ENCODE data around the gene MATN3.

MATN3 gene

DNA sequence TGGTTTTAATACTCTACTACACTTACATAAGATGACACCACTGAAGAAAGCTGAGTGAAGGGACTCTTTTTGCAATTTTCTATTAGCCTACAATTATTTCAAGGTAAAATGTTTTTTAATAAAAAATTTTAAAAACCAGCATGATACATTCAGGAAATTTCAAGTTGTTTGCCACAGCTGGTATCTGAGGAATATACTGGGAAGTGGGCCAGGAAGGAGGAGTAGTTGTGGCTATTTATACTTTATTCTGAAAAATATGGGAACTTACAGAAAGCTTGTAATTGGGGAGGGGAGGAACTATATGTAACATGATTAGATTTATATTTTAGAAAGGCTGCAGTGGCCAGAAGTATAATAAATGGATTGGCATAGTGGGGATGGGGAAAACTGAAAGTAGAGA is 63.4 kb downstream of the MATN3 start:
- no peak overlapping the region for H3K27ac ChIP-seq (ENCODE audit: low read depth, low read length)
- H3K4me1 ChIP-seq (ENCODE audit: insufficient read depth, low read length), result no peaks in the 10 kb centered on the region
- H3K9me3 ChIP-seq (ENCODE audit: low read length), result no peaks in the 10 kb centered on the region
- H3K9ac ChIP-seq (ENCODE audit: low read length), result no peak overlapping the region
- no peaks in the 10 kb centered on the region for H3K27me3 ChIP-seq (ENCODE audit: control insufficient read depth in 1 of 2, insufficient read depth in 2 of 2, low read length in 2 of 2)
- peaks cover 18% of the 10 kb centered on the region for H3K36me3 ChIP-seq (ENCODE audit: insufficient read depth, low read length)
- H3K4me3 ChIP-seq (ENCODE audit: low read depth in 1 of 2, low read length in 2 of 2), result no peak overlapping the region

DNA sequence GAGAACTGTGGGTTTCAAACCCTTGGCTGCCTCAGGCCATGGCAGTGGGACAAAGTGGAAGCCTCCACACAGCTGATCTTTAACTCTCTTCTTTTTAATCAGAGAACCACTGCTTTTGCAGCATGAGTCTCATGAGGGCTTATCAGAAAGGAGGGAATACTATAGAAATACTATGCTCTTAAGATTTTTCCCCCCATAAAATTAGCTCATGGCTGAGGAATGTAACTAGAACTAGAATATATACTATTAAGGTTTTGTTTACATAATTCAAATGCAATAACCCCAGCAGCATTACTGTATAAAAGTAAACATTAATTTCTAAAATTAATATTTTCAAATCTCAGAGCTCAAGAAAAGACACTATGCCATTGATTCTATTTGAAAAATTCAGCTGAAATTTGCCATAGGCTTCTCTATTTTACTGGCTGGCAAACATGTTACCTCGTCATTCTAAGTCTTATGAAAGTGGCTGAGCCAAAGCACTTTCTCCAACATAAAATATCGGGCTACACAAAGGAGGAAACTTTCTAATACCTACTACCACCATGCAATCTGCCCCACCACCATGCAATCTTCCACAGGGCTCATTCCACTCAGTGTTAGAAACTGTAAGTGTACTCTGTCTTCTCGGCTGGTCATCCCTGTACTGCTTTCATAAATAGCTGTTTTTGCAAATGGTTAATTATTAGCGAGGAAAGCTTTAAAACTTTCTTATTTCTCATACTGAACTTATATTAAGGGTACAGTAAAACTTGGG is 65.1 kb downstream of the MATN3 start:
- H3K9ac ChIP-seq (ENCODE audit: low read length), result no peak overlapping the region
- H3K27ac ChIP-seq (ENCODE audit: low read depth, low read length), result no peak overlapping the region
- no peaks in the 10 kb centered on the region for H3K27me3 ChIP-seq (ENCODE audit: control insufficient read depth in 1 of 2, insufficient read depth in 2 of 2, low read length in 2 of 2)
- H3K4me3 ChIP-seq (ENCODE audit: low read depth in 1 of 2, low read length in 2 of 2), result no peak overlapping the region
- no peaks in the 10 kb centered on the region for H3K4me1 ChIP-seq (ENCODE audit: insufficient read depth, low read length)
- H3K9me3 ChIP-seq (ENCODE audit: low read length), result no peaks in the 10 kb centered on the region
- peaks cover 19% of the 10 kb centered on the region for H3K36me3 ChIP-seq (ENCODE audit: insufficient read depth, low read length)

DNA sequence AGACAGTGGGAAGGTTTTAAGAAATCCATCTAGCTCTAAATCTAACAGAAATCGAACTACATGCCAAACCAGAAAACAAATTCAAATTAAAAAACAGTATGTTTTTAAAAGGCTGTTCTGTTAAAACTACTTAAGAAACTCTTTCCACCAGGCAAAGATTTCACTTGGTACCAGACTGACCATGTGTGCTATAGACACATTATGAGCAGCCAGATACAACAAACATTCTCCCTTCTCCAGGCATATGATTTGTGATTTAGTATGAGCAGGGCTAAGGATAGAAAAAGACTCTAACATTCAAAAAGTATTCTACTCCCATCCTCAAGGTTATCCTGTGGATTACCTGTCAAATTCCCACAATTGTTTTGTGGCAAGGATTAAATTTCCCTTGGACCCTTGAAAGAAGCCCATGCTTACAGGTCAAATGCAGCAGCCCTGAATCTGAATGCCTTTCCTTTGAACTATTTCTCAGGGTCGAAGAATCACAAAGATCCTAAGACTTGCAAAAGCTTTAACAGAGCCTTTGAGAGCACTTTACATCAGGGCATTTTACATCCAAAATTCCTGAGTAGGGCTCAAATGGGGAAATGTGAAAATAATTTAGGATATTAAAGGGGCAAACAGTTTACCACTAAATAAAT is 68.1 kb downstream of the MATN3 start:
- peaks cover 12% of the 10 kb centered on the region for H3K36me3 ChIP-seq (ENCODE audit: insufficient read depth, low read length)
- no peak overlapping the region for H3K27ac ChIP-seq (ENCODE audit: low read depth, low read length)
- no peak overlapping the region for H3K9ac ChIP-seq (ENCODE audit: low read length)
- no peaks in the 10 kb centered on the region for H3K27me3 ChIP-seq (ENCODE audit: control insufficient read depth in 1 of 2, insufficient read depth in 2 of 2, low read length in 2 of 2)
- no peaks in the 10 kb centered on the region for H3K4me1 ChIP-seq (ENCODE audit: insufficient read depth, low read length)
- no peaks in the 10 kb centered on the region for H3K9me3 ChIP-seq (ENCODE audit: low read length)
- no peak overlapping the region for H3K4me3 ChIP-seq (ENCODE audit: low read depth in 1 of 2, low read length in 2 of 2)

DNA sequence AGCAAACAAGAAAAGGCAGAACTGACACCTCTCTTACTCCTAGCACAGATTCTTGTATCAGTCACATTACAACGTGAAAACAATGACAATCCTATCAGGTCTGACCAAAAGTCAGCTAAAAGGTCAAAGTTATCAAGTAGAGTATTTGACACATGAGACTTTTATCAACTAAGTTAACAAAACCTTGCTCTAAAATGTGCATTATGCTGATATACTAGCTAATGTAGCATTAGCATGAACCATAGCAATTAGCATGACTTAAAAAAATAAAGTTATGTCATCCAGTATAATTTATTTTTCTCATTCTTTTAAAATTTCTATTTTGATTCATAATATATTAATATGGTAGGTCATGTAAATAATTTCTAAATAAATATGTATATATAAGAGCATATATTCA is 69.3 kb downstream of the MATN3 start:
- Histone ChIP-seq H3K4me3 (ENCODE audit: low read depth in 1 of 2, low read length in 2 of 2) (no peak overlapping the region), H3K4me1 (ENCODE audit: insufficient read depth, low read length) (no peaks in the 10 kb centered on the region), H3K36me3 (ENCODE audit: insufficient read depth, low read length) (peaks cover 12% of the 10 kb centered on the region), H3K27me3 (ENCODE audit: control insufficient read depth in 1 of 2, insufficient read depth in 2 of 2, low read length in 2 of 2) (no peaks in the 10 kb centered on the region), H3K27ac (ENCODE audit: low read depth, low read length) (no peak overlapping the region), H3K9me3 (ENCODE audit: low read length) (no peaks in the 10 kb centered on the region), H3K9ac (ENCODE audit: low read length) (no peak overlapping the region)

DNA sequence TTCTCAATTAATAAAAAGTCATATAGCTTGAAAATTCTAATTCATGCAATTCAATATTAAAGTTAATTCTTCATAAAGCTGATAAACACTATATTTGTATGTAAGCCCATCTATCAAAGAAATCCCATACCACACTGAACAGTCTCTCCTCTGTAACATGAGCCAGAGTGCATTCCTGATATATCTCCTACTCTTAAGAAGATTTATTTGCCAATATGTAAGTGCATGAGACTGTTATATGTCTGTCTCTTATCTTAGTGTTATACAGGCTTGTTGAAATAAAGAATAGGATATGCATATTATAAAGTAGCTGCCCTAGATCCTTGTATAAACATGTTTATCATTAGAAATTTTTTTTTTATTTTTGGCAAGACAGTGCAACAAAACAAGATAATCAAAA is 70.3 kb downstream of the MATN3 start:
- no peaks in the 10 kb centered on the region for H3K4me1 ChIP-seq (ENCODE audit: insufficient read depth, low read length)
- H3K9me3 ChIP-seq (ENCODE audit: low read length), result no peaks in the 10 kb centered on the region
- H3K9ac ChIP-seq (ENCODE audit: low read length), result no peak overlapping the region
- no peak overlapping the region for H3K4me3 ChIP-seq (ENCODE audit: low read depth in 1 of 2, low read length in 2 of 2)
- no peak overlapping the region for H3K27ac ChIP-seq (ENCODE audit: low read depth, low read length)
- H3K27me3 ChIP-seq (ENCODE audit: control insufficient read depth in 1 of 2, insufficient read depth in 2 of 2, low read length in 2 of 2), result no peaks in the 10 kb centered on the region
- peaks cover 12% of the 10 kb centered on the region for H3K36me3 ChIP-seq (ENCODE audit: insufficient read depth, low read length)

Data from muscle layer of colon (tissue), 2 donors.